OCI-LY7 (cell line): ENCODE results near the gene G3BP2. TPM values are rescaled to one million over a fixed set of nuclear protein-coding genes. Genes with fewer than 3 reads are reported as not detected.
A peak's percentile ranks its signal among the peaks of the same experiment; 100 is the strongest.

Experiments
- BruUV-seq: library from RNA; stranded (reverse); fragments of 400-500 nt; replicated peaks from 2 replicates; lab custom pipeline; 2021; lab: Mats Ljungman, UMichigan
- CTCF ChIA-PET: fragments of 300-600 bp; sonication (Branson Sonifier 250); formaldehyde crosslinking; loops from one replicate; lab custom pipeline; 2022; ENCODE audit warnings: antibody characterized with exemption; ENCODE audit not compliant: unreplicated experiment; lab: Charles Lee
- POLR2A ChIA-PET: fragments of 300-600 bp; sonication (Branson Sonifier 250); formaldehyde crosslinking; loops from one replicate; lab custom pipeline; 2022; ENCODE audit warnings: antibody characterized with exemption; lab: Charles Lee
- DNase-seq: peaks from one replicate; pipeline ENCODE4 v3.0.0-alpha.2; 2015; ENCODE audit warnings: low spot score
- H2AFZ ChIP-seq: fragments of 200-600 bp; sonication (generic), shearing (Covaris generic); 2 replicates; pipeline ENCODE4 v1.6.1; 2014; ENCODE audit warnings: mild to moderate bottlenecking, antibody characterized with exemption, low read length, moderate library complexity
- H3K27ac ChIP-seq: fragments of 200-600 bp; sonication (generic); 2 replicates; pipeline ENCODE4 v1.5.1; 2014; ENCODE audit warnings: mixed run types, low read depth, mild to moderate bottlenecking, moderate library complexity, low read length, inconsistent platforms; ENCODE audit not compliant: poor library complexity, severe bottlenecking
- H3K36me3 ChIP-seq: fragments of 200-600 bp; sonication (generic); 2 replicates; pipeline ENCODE4 v1.6.1; 2014; ENCODE audit warnings: mild to moderate bottlenecking, antibody characterized with exemption, low read length, moderate library complexity, mixed read lengths; ENCODE audit not compliant: insufficient read depth
- H3K4me1 ChIP-seq: fragments of 200-600 bp; sonication (generic); 2 replicates; pipeline ENCODE4 v1.5.1; 2014; ENCODE audit warnings: mild to moderate bottlenecking, low read length; ENCODE audit not compliant: insufficient read depth, poor library complexity, severe bottlenecking
- H3K4me2 ChIP-seq: fragments of 200-600 bp; sonication (generic); 2 replicates; pipeline ENCODE4 v1.6.1; 2014; ENCODE audit warnings: mild to moderate bottlenecking, low read length
- H3K4me3 ChIP-seq: fragments of 200-600 bp; sonication (generic); 2 replicates; pipeline ENCODE4 v1.5.1; 2014; ENCODE audit warnings: mild to moderate bottlenecking, low read depth, low read length; ENCODE audit not compliant: poor library complexity, severe bottlenecking
- H3K79me2 ChIP-seq: fragments of 200-600 bp; sonication (generic); 2 replicates; pipeline ENCODE4 v1.6.1; 2016; ENCODE audit warnings: low read depth, mild to moderate bottlenecking, low read length, moderate library complexity, mixed read lengths; ENCODE audit not compliant: insufficient read depth
- H3K9me2 ChIP-seq: fragments of 200-600 bp; sonication (generic); 2 replicates; pipeline ENCODE4 v1.6.1; 2016; ENCODE audit warnings: mild to moderate bottlenecking, low read length, mixed read lengths; ENCODE audit not compliant: insufficient read depth
- H3K9me3 ChIP-seq: fragments of 200-600 bp; sonication (generic); 2 replicates; pipeline ENCODE4 v1.6.1; 2014; ENCODE audit warnings: mild to moderate bottlenecking, mixed run types, low read length, mixed read lengths
- H4K20me1 ChIP-seq: fragments of 200-600 bp; sonication (generic); 2 replicates; pipeline ENCODE4 v1.6.1; 2014; ENCODE audit warnings: mild to moderate bottlenecking, antibody characterized with exemption, low read length, moderate library complexity, mixed read lengths; ENCODE audit not compliant: insufficient read depth
- EZH2phosphoT487 ChIP-seq: fragments of 200-600 bp; sonication (generic); IDR thresholded peaks from 2 replicates; pipeline ENCODE4 v1.6.1; 2018; ENCODE audit warnings: low read depth, borderline replicate concordance, mild to moderate bottlenecking, mixed run types, antibody characterized with exemption, low read length, moderate library complexity, mixed read lengths
- intact Hi-C: fragments of 100-400 bp; cut with micrococcal nuclease; formaldehyde crosslinking; loops from one replicate; pipeline ENCODE4 v1.10.0; 2022; ENCODE audit not compliant: unreplicated experiment
- total RNA-seq, 2 experiments: library from RNA; depleted of rRNA in 1 of 2; stranded (reverse); fragments of >200 nt in 1 of 2; shearing (Covaris generic) in 1 of 2; gene quantifications; 2 replicates each; pipeline ENCODE4 v1.2.3, GENCODE V29; 2014 to 2022
- TF ChIP-seq, protein P1 (sequence below): fragments of 200-600 bp; sonication (generic); conservative IDR thresholded peaks from 2 replicates; pipeline ENCODE4 v1.5.1; 2014; ENCODE audit warnings: mild to moderate bottlenecking, antibody characterized with exemption, low read length, moderate library complexity, mixed read lengths

Gene G3BP2
- total RNA-seq, 2 experiments from 2014 or later, result 56.7 to 147 TPM

DNA sequence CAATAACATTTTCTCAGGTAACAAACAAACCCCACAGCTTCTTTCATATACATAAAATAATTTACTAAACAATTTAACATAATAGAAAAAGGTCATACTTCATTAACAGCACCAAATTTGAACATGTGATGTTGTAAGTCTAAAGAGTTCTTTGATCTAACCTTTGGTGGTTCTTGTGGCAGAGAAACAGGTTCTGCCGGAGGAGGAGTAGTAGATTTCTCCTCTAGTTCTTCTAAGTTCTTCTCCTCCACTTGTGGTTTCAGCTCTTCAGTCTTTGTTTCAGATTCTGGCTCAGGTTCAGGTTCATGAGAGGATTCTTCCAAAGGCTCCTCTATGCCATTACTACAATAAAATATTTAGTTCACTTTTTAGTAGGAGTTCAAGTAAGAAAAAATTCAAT, 18.3 kb downstream of the G3BP2 start:
- H3K9me2 ChIP-seq, result no peaks in the 10 kb centered on the region
- H3K4me3 ChIP-seq, result no peak overlapping the region
- no peak overlapping the region for H3K27ac ChIP-seq
- TF ChIP-seq EZH2phosphoT487, result no peak
- TF ChIP-seq, protein P1, sequence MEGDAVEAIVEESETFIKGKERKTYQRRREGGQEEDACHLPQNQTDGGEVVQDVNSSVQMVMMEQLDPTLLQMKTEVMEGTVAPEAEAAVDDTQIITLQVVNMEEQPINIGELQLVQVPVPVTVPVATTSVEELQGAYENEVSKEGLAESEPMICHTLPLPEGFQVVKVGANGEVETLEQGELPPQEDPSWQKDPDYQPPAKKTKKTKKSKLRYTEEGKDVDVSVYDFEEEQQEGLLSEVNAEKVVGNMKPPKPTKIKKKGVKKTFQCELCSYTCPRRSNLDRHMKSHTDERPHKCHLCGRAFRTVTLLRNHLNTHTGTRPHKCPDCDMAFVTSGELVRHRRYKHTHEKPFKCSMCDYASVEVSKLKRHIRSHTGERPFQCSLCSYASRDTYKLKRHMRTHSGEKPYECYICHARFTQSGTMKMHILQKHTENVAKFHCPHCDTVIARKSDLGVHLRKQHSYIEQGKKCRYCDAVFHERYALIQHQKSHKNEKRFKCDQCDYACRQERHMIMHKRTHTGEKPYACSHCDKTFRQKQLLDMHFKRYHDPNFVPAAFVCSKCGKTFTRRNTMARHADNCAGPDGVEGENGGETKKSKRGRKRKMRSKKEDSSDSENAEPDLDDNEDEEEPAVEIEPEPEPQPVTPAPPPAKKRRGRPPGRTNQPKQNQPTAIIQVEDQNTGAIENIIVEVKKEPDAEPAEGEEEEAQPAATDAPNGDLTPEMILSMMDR, result no peak
- H3K79me2 ChIP-seq, result peaks cover 60% of the 10 kb centered on the region; the same call in 1 of the 2 replicates
- H3K4me2 ChIP-seq, result no peak overlapping the region
- no TSS peak for BruUV-seq
- H3K9me3 ChIP-seq, result no peaks in the 10 kb centered on the region
- intact Hi-C loops, result loop anchor here (10.0 kb wide), 1 partner anchor 160 kb away; no protein-coding TSS in a partner anchor
- CTCF ChIA-PET, result no interaction called here
- H2AFZ ChIP-seq, result no peak overlapping the region
- POLR2A ChIA-PET, result interaction anchor here (1.4 to 2.1 kb wide), 2 partner anchors 17 to 19 kb away, joined by 5 to 8 read pairs; partner anchors contain the start of gene G3BP2
- peaks cover 16% of the 10 kb centered on the region for H3K4me1 ChIP-seq
- H3K36me3 ChIP-seq, result peaks cover 100% of the 10 kb centered on the region
- DNase-seq, result no peak
- peaks cover 18% of the 10 kb centered on the region; the same call in 1 of the 2 replicates for H4K20me1 ChIP-seq

DNA sequence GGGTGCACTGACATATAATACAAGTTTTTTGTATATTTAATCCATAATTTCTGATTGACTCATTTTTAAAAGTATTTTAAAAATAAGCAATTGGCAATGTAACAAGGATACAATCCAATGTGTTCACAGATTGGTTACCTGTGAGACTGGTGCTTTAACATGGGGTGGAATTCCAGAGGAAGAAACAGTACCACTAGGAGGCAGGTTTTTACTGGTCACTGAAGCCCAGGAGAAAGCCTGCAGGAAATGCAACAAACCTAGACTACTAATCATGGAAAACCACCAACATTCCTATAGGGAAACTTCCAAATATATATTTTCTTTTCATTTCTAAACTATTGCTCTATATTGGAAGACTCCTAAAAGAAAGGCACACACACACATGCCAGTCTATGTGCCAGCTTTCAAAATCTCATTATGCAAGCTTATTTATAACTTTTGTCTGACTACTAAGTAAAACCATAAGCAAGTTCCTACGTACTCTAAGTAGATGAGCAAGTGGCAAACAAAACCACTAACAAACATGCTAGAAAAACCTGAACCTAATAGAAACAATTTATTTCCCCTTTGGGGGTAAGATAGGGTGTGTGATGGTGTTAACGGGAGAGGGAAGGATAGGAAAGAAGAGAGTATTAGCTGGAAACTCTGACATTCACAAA, 19.2 kb downstream of the G3BP2 start:
- TF ChIP-seq, protein P1, result peak; percentile 68
- TF ChIP-seq EZH2phosphoT487, result no peak
- H4K20me1 ChIP-seq, result peaks cover 8% of the 10 kb centered on the region; the same call in 1 of the 2 replicates
- no peak overlapping the region for H3K4me2 ChIP-seq
- H3K79me2 ChIP-seq, result peaks cover 54% of the 10 kb centered on the region; the same call in 1 of the 2 replicates
- CTCF ChIA-PET, result no interaction called here
- no peak overlapping the region for H3K4me3 ChIP-seq
- H3K9me3 ChIP-seq, result no peaks in the 10 kb centered on the region
- intact Hi-C loops, result loop anchor here (10.0 kb wide), 1 partner anchor 161 kb away; no protein-coding TSS in a partner anchor
- H3K27ac ChIP-seq, result no peak overlapping the region
- DNase-seq, result no peak
- no TSS peak for BruUV-seq
- peaks cover 16% of the 10 kb centered on the region for H3K4me1 ChIP-seq
- no peak overlapping the region for H2AFZ ChIP-seq
- peaks cover 100% of the 10 kb centered on the region for H3K36me3 ChIP-seq
- H3K9me2 ChIP-seq, result no peaks in the 10 kb centered on the region
- POLR2A ChIA-PET, result interaction anchor here (0.7 to 2.1 kb wide), 3 partner anchors 16 to 219 kb away, joined by 4 to 8 read pairs (median 6); no protein-coding TSS in a partner anchor

DNA sequence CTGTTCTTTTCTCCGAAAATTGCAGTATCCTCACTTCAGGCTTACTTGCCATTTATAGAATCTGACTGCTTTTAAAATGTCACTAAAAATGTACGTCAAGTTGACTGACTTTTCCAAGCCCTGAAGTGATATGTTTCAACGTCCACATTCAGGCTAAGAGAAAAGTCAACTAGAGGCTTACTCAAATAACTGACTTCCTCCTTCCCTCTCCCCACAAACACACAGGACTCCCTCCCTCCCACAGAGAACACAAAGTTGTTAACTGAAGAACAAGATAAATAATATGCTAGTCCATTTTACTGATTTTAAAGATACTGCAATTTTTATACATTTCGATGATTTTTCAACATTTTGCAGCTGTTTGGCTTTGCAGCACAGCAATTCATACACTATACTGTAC, 29.1 kb downstream of the G3BP2 start:
- no peaks in the 10 kb centered on the region for H3K9me3 ChIP-seq
- TF ChIP-seq EZH2phosphoT487, result no peak
- TF ChIP-seq, protein P1, result no peak
- H3K4me1 ChIP-seq, result no peaks in the 10 kb centered on the region
- no peak overlapping the region for H3K4me3 ChIP-seq
- BruUV-seq, result no TSS peak
- ChIA-PET CTCF (no interaction called here), POLR2A (no interaction called here)
- intact Hi-C loops, result no loop called here
- H3K9me2 ChIP-seq, result no peaks in the 10 kb centered on the region
- peaks cover 94% of the 10 kb centered on the region for H3K36me3 ChIP-seq
- no peak overlapping the region for H2AFZ ChIP-seq
- H3K27ac ChIP-seq, result no peak overlapping the region
- DNase-seq, result no peak
- H3K4me2 ChIP-seq, result no peak overlapping the region
- peaks cover 2% of the 10 kb centered on the region; the same call in 1 of the 2 replicates for H3K79me2 ChIP-seq
- H4K20me1 ChIP-seq, result 0 out of 2 replicates have a peak, but pooled peaks cover 6% of the 10 kb centered on the region
